Measurements from ENCODE around the gene HSP90B1.

DNA sequence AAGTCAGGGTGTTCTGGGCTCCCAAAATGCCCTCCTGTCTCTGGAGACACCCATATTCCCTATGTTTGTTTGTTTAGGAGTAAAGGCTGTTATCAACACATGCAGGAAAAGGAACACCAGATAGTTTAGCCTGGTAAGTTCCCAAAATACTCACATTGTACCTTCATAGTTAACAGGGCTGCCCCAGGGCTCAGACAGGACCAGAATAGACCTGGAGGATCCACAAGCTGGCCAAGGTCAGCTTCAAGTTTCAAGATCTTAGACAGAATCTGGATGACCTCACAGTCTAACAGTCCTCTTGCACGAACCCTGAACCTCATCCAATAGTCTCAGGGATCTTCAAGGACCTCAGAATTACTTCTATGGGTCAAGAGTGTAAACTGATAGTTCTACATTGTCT, 18.1 kb upstream of the HSP90B1 start:
- TF ChIP-seq SIN3A (IDR thresholded peaks at IDR 0.05; ENCODE audit: borderline replicate concordance, low read depth, low read length) = no peak
- TF ChIP-seq, protein P1, sequence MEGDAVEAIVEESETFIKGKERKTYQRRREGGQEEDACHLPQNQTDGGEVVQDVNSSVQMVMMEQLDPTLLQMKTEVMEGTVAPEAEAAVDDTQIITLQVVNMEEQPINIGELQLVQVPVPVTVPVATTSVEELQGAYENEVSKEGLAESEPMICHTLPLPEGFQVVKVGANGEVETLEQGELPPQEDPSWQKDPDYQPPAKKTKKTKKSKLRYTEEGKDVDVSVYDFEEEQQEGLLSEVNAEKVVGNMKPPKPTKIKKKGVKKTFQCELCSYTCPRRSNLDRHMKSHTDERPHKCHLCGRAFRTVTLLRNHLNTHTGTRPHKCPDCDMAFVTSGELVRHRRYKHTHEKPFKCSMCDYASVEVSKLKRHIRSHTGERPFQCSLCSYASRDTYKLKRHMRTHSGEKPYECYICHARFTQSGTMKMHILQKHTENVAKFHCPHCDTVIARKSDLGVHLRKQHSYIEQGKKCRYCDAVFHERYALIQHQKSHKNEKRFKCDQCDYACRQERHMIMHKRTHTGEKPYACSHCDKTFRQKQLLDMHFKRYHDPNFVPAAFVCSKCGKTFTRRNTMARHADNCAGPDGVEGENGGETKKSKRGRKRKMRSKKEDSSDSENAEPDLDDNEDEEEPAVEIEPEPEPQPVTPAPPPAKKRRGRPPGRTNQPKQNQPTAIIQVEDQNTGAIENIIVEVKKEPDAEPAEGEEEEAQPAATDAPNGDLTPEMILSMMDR (IDR thresholded peaks at IDR 0.05) = no peak
- TF ChIP-seq ELF1 (IDR thresholded peaks at IDR 0.05) = no peak
- TF ChIP-seq, protein P2, sequence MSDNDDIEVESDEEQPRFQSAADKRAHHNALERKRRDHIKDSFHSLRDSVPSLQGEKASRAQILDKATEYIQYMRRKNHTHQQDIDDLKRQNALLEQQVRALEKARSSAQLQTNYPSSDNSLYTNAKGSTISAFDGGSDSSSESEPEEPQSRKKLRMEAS (IDR thresholded peaks at IDR 0.05; ENCODE audit: low read depth) = no peak
- no peak for TF ChIP-seq POLR2AphosphoS5 (IDR thresholded peaks at IDR 0.05; ENCODE audit: low read depth, low read length)
- TF ChIP-seq RAD21 (IDR thresholded peaks at IDR 0.05; ENCODE audit: low read length) = no peak
- TF ChIP-seq TAF1 (IDR thresholded peaks at IDR 0.05; ENCODE audit: borderline replicate concordance, low read depth, low read length) = no peak
